CD4-positive, alpha-beta T cell treated with Interleukin-15 for 4 hours (primary cell): Measurements from ENCODE around the gene CHMP3.

ENCODE experiments used
- DNase-seq: peaks from one replicate; pipeline ENCODE4 v3.0.0-alpha.2; 2020; ENCODE audit warnings: low spot score

Gene CHMP3

DNA sequence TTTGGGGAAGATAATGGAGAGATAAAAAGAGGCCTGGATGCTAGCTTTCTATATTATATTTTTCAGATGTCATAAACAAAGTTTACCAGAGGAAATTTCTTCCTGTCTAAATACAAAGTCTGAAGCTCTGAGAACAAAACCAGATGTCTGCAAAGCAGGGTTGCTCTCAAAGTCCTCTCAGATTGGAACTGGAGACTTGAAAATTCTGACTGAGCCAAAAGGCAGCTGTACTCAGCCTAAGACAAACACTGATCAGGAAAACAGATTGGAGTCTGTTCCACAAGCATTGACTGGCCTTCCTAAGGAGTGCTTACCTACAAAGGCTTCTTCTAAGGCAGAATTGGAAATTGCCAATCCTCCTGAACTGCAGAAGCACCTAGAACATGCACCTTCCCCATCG lies 96.9 kb downstream of the CHMP3 start:
- DNase-seq, result no peak

DNA sequence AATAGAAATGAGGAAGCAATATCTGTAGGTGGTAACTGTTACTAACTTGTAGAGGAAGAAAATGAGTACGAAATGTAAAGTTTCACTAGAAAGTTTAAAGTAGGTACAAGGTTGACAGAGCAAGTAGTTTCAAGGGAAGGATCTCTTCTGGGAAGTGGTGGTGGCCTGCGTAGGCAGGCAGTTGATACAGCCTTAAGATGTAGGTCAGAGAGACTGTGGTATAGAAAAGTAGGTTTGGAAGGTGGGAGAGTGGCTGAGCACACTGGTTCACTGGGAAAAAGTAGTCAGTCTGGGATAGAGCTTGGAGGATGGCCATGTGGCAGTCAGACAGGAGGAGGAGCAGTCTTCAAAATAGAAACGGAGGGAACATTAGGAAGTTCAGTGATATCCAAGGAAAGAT lies 98.6 kb downstream of the CHMP3 start:
- DNase-seq, result no peak

DNA sequence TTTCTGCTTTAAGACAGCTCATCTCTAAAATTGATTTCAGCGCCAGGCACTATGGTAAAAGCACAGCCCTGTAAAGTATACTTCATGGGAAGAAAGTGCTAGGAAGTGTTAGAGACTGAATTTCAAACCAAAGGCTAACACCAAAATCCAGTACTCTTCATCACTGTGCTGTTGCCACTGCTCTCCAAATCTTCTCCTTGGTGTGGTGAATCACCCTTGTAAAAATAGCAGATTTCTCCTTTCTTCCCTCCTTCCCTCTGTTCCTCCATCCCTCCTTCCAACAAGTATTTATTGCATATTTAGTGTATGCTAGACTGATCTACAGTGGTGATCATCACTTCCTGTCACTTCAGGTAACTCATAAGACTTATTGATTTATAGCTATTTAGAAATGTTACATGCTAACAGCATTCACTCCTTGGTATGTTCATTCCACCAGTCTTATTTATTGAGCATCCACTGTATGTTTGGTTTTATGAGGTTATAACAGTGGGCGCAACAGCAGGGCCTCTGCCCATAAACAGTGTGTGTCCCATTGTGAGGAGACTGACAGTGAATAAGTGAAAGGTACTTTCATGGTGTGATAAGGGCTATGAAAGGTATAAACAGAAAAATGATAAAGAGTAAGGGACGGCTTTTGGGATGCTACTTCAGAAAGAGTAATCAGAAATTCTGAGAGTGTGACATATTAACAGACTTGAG lies 102.0 kb downstream of the CHMP3 start:
- no peak for DNase-seq

DNA sequence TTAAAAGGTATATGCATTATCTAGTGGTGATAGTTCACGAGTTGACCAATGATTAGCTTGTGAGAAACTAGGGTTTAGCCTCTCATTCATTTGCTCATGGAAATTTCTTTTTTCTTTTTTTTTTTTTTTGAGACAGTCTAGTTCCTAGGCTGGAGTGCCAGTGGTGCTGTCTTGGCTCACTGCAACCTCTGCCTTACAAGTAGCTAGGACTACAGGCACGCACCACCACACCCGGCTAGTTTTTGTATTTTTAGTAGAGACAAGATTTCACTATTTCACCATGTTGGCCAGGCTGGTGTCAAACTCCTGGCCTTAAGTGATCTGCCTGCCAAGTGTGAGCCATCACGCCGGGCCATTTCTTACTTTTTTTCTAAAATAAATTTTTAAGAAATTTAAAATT lies 108.1 kb downstream of the CHMP3 start:
- no peak for DNase-seq

DNA sequence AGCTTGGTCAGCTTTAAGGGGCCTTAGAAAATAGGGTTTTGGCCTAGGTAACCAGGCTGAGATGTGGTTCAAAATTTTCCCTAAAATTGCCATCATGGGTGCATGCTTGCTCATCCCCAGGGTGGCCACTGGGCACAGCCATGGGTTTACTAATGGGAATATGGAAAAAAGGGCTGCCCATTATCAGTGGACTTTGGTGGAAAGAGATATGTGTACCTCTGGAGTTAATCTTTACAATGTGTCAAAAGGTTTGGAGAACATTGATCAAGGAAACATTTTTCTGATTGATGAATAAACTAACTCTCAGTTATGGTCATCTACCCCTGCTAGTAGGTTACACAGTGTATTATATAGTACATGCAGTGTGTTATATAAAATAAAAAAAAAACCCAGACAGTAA lies 109.0 kb downstream of the CHMP3 start:
- DNase-seq, result no peak

DNA sequence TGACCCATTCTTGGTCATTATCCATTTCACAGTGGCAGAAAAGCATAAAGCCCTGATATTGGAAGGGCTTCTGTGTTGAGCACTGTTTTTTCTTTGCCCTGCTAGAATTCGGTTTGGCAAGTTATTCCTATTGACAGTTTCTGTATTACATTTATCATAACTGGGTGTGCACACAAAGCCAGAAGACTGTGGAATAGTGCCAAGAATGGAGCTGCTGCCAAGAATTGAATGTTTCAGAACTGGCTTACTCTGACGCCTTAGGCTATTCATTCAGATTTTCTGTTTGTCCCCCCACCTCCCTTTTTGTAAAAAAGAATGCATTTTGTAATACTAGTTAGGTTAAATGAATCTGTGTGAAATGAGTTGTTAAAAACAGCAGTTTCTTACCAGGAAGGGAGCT lies 109.4 kb downstream of the CHMP3 start:
- DNase-seq, result no peak
